SK-MEL-5 (cell line): ENCODE measurements around the gene VAMP1. TPM values are rescaled to one million over a fixed set of nuclear protein-coding genes. Genes with fewer than 3 reads are reported as not detected.
A peak's percentile ranks its signal among the peaks of the same experiment; 100 is the strongest.
"Not testable (repeated sequence)": the region's sequence is repeated elsewhere in the genome, so short reads cannot be mapped to it uniquely, and the experiment has no call there.

Experiments used
- DNase-seq: peaks from one replicate; pipeline ENCODE4 v3.0.0-alpha.2; 2016; ENCODE audit warnings: low read depth, low spot score
- in situ Hi-C: cut with HindIII; loops from 2 replicates; pipeline ENCODE4 v1.10.0; 2016; ENCODE audit warnings: low sequenced_read_pairs, high pct_unique_total_duplicates, low pct_unique_long_range_greater_than_20kb
- polyA plus RNA-seq, 2 experiments: library from polyadenylated mRNA; depleted of rRNA; stranded (reverse); fragments of >200 nt; gene quantifications; 2 replicates each; pipeline ENCODE4 v1.2.3, GENCODE V29; 2015
- total RNA-seq: library from RNA; depleted of rRNA; stranded (reverse); fragments of >200 nt; shearing (Covaris generic); gene quantifications from 2 replicates; pipeline ENCODE4 v1.2.3, GENCODE V29; 2014; rRNA removed

The VAMP1 gene
- total RNA-seq, result 0.59 and 2.7 TPM in 2 replicates
- 0.70 and 2.7 TPM in 2 replicates for polyA plus RNA-seq (2015; cell fraction: cytosol; rRNA removed)
- polyA plus RNA-seq (2015; cell fraction: nucleus; rRNA removed), result 85.1 and 91.7 TPM in 2 replicates

- DNase-seq, result peak; percentile 98
- in situ Hi-C loops, result no loop called here
Measured at GRCh38 chr12:6470375-6471163, at the start of gene VAMP1. Gene VAMP1, minus strand, starts transcription at chr12:6470677. Its CDS starts 146 bp downstream, at chr12:6470531.

GRCh38 chr12:6520186-6520585, 49.7 kb upstream of the VAMP1 start:
- in situ Hi-C loops, result no loop called here
- no peak for DNase-seq

GRCh38 chr12:6508087-6508486, 37.6 kb upstream of the VAMP1 start:
- in situ Hi-C loops, result no loop called here
- no peak for DNase-seq

GRCh38 chr12:6507102-6507998, 36.9 kb upstream of the VAMP1 start:
- no peak for DNase-seq
- in situ Hi-C loops, result no loop called here

GRCh38 chr12:6500466-6500865, 30.0 kb upstream of the VAMP1 start:
- no peak for DNase-seq
- in situ Hi-C loops, result no loop called here

- DNase-seq, result peak; percentile 22
- in situ Hi-C loops, result not testable (repeated sequence)
Measured at GRCh38 chr12:6497291-6497690, 26.8 kb upstream of the VAMP1 start.

- in situ Hi-C loops, result no loop called here
- no peak for DNase-seq
Measured at GRCh38 chr12:6494968-6495367, 24.5 kb upstream of the VAMP1 start.

- peak; percentile 11 for DNase-seq
- in situ Hi-C loops, result no loop called here
Measured at GRCh38 chr12:6494258-6494743, 23.8 kb upstream of the VAMP1 start.

- peak; percentile 97 for DNase-seq
- in situ Hi-C loops, result no loop called here
Measured at GRCh38 chr12:6493497-6494257, 23.2 kb upstream of the VAMP1 start, which contains the start of gene NCAPD2. Gene NCAPD2, plus strand, starts transcription at chr12:6494102. Its CDS starts 997 bp downstream, at chr12:6495099.

GRCh38 chr12:6492838-6493496, 22.5 kb upstream of the VAMP1 start, which contains the start of gene MRPL51:
Gene MRPL51, minus strand, starts transcription at chr12:6493262. Its CDS starts 126 bp downstream, at chr12:6493136.
- peak; percentile 95 for DNase-seq
- in situ Hi-C loops, result no loop called here

GRCh38 chr12:6490673-6491072, 20.2 kb upstream of the VAMP1 start:
- in situ Hi-C loops, DNase-seq: not testable (repeated sequence)

GRCh38 chr12:6489449-6489848, 19.0 kb upstream of the VAMP1 start:
- in situ Hi-C loops, result no loop called here
- DNase-seq, result peak; percentile 17

GRCh38 chr12:6488240-6488639, 17.8 kb upstream of the VAMP1 start:
- in situ Hi-C loops, result no loop called here
- no peak for DNase-seq

- in situ Hi-C loops, result no loop called here
- DNase-seq, result no peak
Measured at GRCh38 chr12:6478416-6478815, 7.9 kb upstream of the VAMP1 start.

- DNase-seq, in situ Hi-C loops: not testable (repeated sequence)
Measured at GRCh38 chr12:6477601-6478377, 7.3 kb upstream of the VAMP1 start.

GRCh38 chr12:6476489-6476888, 6.0 kb upstream of the VAMP1 start:
- DNase-seq, result no peak
- in situ Hi-C loops, result no loop called here
